ENCODE results near the gene VSTM5. TPM values are rescaled to one million over a fixed set of nuclear protein-coding genes. Genes with fewer than 3 reads are reported as not detected.

Gene VSTM5
- total RNA-seq, 1 experiment from 2014 or later, result not detected

DNA sequence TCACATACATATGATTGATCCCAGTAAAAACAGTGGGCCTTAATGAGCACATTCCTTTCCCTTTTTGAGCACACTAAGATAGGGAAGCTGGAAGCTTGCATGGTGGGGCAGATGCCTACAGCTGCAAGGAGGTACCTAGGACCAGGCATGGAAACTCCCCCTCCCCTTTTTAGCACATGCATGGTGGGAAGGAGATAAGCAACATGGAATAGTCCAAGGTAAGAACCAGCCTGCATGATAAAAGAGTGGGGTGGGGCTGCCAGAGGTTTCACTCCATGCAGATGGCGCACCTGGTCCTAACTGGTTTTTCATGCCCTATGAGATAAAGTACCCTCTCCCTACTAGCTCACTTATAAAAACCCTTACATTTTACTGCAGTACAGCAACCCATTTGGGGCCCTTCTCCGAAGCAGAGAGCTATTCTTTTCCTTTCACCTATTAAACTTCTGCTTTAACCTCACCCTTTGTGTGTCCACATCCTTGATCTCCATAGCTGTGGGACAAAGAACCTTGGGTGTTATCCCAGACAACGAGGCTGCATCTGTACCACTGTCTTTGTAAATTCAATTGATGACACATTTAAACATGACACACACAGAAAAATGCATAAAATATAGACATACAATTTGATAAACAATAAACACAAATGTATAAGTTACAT, 40.1 kb upstream of the VSTM5 start:
- Histone ChIP-seq H3K4me2 (ENCODE audit: low read length) (no peak overlapping the region), H3K27me3 (ENCODE audit: insufficient read depth, low read length) (no peaks in the 10 kb centered on the region), H3K79me2 (ENCODE audit: insufficient read depth, low read length) (no peaks in the 10 kb centered on the region), H3K36me3 (ENCODE audit: control insufficient read depth in 1 of 2, insufficient read depth in 2 of 2, low read length in 2 of 2) (no peaks in the 10 kb centered on the region), H3K9me3 (ENCODE audit: control insufficient read depth in 1 of 2, insufficient read depth in 1 of 2, low read depth in 1 of 2, low read length in 2 of 2) (no peaks in the 10 kb centered on the region), H3K9ac (ENCODE audit: low read length) (no peak overlapping the region), H3K4me3 (replicated peaks in 1 of 2; ENCODE audit: low read depth in 1 of 2, low read length in 2 of 2) (no peak overlapping the region), H3K27ac (ENCODE audit: low read depth, low read length) (no peak overlapping the region), H4K20me1 (ENCODE audit: insufficient read depth) (no peaks in the 10 kb centered on the region), H3K4me1 (ENCODE audit: control insufficient read depth in 1 of 2, insufficient read depth in 2 of 2, low read length in 2 of 2) (no peaks in the 10 kb centered on the region), H2AFZ (ENCODE audit: low read depth, low read length, poor library complexity, severe bottlenecking) (no peak overlapping the region), H3K9me2 (ENCODE audit: insufficient read depth) (no peaks in the 10 kb centered on the region)
- intact Hi-C loops (cut with micrococcal nuclease), result loop anchor here (10.0 kb wide), 1 partner anchor 434 kb away; no protein-coding TSS in a partner anchor
- TF ChIP-seq YY1 (IDR thresholded peaks at IDR 0.05; ENCODE audit: extremely low read depth, insufficient replicate concordance, low read depth, low read length) (no peak), JUND (IDR thresholded peaks at IDR 0.05) (no peak), EZH2 (IDR thresholded peaks at IDR 0.05) (no peak), TCF7L2 (IDR thresholded peaks at IDR 0.05; ENCODE audit: borderline replicate concordance, extremely low read depth, insufficient read depth, insufficient read length) (no peak), SRF (IDR thresholded peaks at IDR 0.05; ENCODE audit: low read depth) (no peak), EGR1 (IDR thresholded peaks at IDR 0.05; ENCODE audit: low read depth) (no peak), RAD21 (IDR thresholded peaks at IDR 0.05; ENCODE audit: low read depth) (no peak), POLR2A (IDR thresholded peaks at IDR 0.05; ENCODE audit: borderline replicate concordance, extremely low read depth, insufficient read depth, insufficient read length) (no peak), ELF1 (IDR thresholded peaks at IDR 0.05; ENCODE audit: borderline replicate concordance, low read depth) (no peak), SP1 (IDR thresholded peaks at IDR 0.05; ENCODE audit: low read depth) (no peak), ZFX (IDR thresholded peaks at IDR 0.05) (no peak)
- TF ChIP-seq, protein P1, sequence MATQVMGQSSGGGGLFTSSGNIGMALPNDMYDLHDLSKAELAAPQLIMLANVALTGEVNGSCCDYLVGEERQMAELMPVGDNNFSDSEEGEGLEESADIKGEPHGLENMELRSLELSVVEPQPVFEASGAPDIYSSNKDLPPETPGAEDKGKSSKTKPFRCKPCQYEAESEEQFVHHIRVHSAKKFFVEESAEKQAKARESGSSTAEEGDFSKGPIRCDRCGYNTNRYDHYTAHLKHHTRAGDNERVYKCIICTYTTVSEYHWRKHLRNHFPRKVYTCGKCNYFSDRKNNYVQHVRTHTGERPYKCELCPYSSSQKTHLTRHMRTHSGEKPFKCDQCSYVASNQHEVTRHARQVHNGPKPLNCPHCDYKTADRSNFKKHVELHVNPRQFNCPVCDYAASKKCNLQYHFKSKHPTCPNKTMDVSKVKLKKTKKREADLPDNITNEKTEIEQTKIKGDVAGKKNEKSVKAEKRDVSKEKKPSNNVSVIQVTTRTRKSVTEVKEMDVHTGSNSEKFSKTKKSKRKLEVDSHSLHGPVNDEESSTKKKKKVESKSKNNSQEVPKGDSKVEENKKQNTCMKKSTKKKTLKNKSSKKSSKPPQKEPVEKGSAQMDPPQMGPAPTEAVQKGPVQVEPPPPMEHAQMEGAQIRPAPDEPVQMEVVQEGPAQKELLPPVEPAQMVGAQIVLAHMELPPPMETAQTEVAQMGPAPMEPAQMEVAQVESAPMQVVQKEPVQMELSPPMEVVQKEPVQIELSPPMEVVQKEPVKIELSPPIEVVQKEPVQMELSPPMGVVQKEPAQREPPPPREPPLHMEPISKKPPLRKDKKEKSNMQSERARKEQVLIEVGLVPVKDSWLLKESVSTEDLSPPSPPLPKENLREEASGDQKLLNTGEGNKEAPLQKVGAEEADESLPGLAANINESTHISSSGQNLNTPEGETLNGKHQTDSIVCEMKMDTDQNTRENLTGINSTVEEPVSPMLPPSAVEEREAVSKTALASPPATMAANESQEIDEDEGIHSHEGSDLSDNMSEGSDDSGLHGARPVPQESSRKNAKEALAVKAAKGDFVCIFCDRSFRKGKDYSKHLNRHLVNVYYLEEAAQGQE (IDR thresholded peaks at IDR 0.05; ENCODE audit: low read depth), result no peak
- TF ChIP-seq, protein P2, sequence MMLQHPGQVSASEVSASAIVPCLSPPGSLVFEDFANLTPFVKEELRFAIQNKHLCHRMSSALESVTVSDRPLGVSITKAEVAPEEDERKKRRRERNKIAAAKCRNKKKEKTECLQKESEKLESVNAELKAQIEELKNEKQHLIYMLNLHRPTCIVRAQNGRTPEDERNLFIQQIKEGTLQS (IDR thresholded peaks at IDR 0.05), result no peak
- TF ChIP-seq, protein P3, sequence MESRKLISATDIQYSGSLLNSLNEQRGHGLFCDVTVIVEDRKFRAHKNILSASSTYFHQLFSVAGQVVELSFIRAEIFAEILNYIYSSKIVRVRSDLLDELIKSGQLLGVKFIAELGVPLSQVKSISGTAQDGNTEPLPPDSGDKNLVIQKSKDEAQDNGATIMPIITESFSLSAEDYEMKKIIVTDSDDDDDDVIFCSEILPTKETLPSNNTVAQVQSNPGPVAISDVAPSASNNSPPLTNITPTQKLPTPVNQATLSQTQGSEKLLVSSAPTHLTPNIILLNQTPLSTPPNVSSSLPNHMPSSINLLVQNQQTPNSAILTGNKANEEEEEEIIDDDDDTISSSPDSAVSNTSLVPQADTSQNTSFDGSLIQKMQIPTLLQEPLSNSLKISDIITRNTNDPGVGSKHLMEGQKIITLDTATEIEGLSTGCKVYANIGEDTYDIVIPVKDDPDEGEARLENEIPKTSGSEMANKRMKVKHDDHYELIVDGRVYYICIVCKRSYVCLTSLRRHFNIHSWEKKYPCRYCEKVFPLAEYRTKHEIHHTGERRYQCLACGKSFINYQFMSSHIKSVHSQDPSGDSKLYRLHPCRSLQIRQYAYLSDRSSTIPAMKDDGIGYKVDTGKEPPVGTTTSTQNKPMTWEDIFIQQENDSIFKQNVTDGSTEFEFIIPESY (IDR thresholded peaks at IDR 0.05; ENCODE audit: extremely low read depth, insufficient replicate concordance, low read length), result no peak
- TF ChIP-seq, protein P4, sequence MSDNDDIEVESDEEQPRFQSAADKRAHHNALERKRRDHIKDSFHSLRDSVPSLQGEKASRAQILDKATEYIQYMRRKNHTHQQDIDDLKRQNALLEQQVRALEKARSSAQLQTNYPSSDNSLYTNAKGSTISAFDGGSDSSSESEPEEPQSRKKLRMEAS (IDR thresholded peaks at IDR 0.05), result no peak
- BruUV-seq (replicated peaks), result no TSS peak
- ChIA-PET RAD21 (ENCODE audit: low non-redundant PET in 1 of 2, low total read pairs in 2 of 2, uncharacterized antibody in 2 of 2, unreplicated experiment in 2 of 2) (no interaction called here), POLR2A (no interaction called here), CTCF (interaction anchor here (1.2 kb wide), 1 partner anchor 615 kb away, joined by 5 read pairs; no protein-coding TSS in a partner anchor)
- DNase-seq (ENCODE audit: low read depth, low spot score) (no peak), ATAC-seq (no peak)

Data from HCT116 (cell line).